Activated B cell treated with CpG ODN at 0.5 μM for 24 hours (primary cell): ENCODE data around the gene INPP5A. TPM values are rescaled to one million over a fixed set of nuclear protein-coding genes. Genes with fewer than 3 reads are reported as not detected.

ENCODE experiments used
- ATAC-seq: fragments of 200-7000 bp; cut with Tn5 transposase; one replicate; pipeline ENCODE4 v1.10.0; 2021; ENCODE audit warnings: low read depth, mild to moderate bottlenecking, moderate library complexity
- CTCF ChIA-PET: fragments of 350-600 bp; sonication (Branson Sonifier 250); formaldehyde crosslinking; loops from one replicate; lab custom pipeline; 2021; ENCODE audit warnings: antibody characterized with exemption; lab: Charles Lee
- POLR2A ChIA-PET: fragments of 350-600 bp; sonication (Branson Sonifier 250); formaldehyde crosslinking; loops from one replicate; lab custom pipeline; 2021; ENCODE audit warnings: antibody characterized with exemption; lab: Charles Lee
- DNase-seq: peaks from one replicate; pipeline ENCODE4 v3.0.0; 2022
- H3K27ac Mint-ChIP-seq: one replicate; pipeline ENCODE4 v1.8.0; 2020; ENCODE audit warnings: mixed read lengths
- H3K27me3 Mint-ChIP-seq: one replicate; pipeline ENCODE4 v1.8.0; 2021; ENCODE audit warnings: mixed read lengths
- H3K36me3 Mint-ChIP-seq: one replicate; pipeline ENCODE4 v1.8.0; 2021; ENCODE audit warnings: low read depth, mixed read lengths
- H3K4me1 Mint-ChIP-seq: one replicate; pipeline ENCODE4 v1.8.0; 2021; ENCODE audit warnings: mixed read lengths
- H3K4me3 Mint-ChIP-seq: one replicate; pipeline ENCODE4 v1.8.0; 2020; ENCODE audit warnings: mild to moderate bottlenecking, mixed read lengths
- H3K9me3 Mint-ChIP-seq: one replicate; pipeline ENCODE4 v1.8.0; 2020; ENCODE audit warnings: mixed read lengths
- CTCF ChIP-seq: fragments of 200-600 bp; IDR thresholded peaks from one replicate; pipeline ENCODE4 v1.8.0; 2022; ENCODE audit warnings: antibody characterized with exemption, mild to moderate bottlenecking
- intact Hi-C: fragments of 100-400 bp; cut with micrococcal nuclease; formaldehyde crosslinking; loops from one replicate; pipeline ENCODE4 v1.15.1; 2024
- total RNA-seq: library from RNA; stranded (reverse); gene quantifications from 2 replicates; pipeline ENCODE4 v1.2.3, GENCODE V29; 2022

INPP5A gene
- total RNA-seq, 1 donor from 2014 or later, result 24.9 TPM

DNA sequence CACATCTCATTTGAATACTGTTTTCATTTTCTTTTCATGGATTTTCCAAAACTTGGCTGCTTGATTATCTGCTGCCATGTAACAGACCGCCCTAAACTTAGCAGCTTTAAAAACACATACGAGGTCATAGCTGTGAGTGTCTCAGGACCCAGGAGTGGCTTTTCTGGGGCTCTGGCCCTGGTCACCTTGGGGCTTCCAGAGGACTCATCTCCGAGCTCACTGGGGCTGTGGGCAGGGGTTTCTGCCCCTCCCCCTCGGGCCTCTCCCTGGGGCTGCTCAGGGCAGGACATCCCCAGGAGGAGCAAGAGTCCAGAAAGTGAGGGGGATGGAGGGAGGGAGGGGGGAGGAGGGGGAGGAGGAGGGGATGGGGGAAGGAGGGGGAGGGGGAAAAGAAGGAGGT lies 171.3 kb downstream of the INPP5A start:
- intact Hi-C loops, result no loop called here
- CTCF ChIA-PET, result no interaction called here
- ATAC-seq (no peak), DNase-seq (no peak)
- Mint-ChIP-seq H3K36me3 (peaks cover 80% of the 10 kb centered on the region), H3K4me3 (no peak overlapping the region), H3K9me3 (peaks cover 10% of the 10 kb centered on the region), H3K27ac (no peak overlapping the region), H3K4me1 (no peaks in the 10 kb centered on the region), H3K27me3 (no peaks in the 10 kb centered on the region)
- POLR2A ChIA-PET, result no interaction called here
- no peak for TF ChIP-seq CTCF

DNA sequence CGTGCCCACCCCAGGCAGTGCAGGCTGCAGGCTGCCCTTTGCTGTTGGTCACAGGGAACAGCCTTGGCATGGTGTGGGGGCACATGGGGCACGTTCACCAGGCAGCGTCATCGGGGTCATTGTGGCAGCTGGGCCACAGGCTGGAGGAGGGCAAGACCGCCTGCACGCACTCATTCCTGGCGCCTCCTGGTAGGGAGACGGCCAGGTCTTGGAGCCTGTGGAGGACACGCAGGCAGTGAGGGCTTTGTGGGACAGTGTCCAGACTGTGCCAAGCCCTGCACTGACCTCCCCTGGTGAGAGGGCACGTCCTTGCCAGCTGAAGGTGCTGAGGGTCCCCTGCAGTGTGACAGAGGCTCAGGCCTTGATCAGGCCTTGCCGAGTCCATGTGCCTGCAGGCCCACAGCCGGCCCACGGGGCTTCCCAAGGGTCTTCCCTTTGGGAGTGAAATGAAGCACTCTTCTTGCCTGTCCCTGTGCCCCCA lies 171.9 kb downstream of the INPP5A start:
- no peak overlapping the region for H3K27ac Mint-ChIP-seq
- ATAC-seq, result no peak
- peaks cover 83% of the 10 kb centered on the region for H3K36me3 Mint-ChIP-seq
- no peak overlapping the region for H3K4me3 Mint-ChIP-seq
- no peaks in the 10 kb centered on the region for H3K27me3 Mint-ChIP-seq
- POLR2A ChIA-PET, result no interaction called here
- no peak for TF ChIP-seq CTCF
- no peaks in the 10 kb centered on the region for H3K4me1 Mint-ChIP-seq
- intact Hi-C loops, result no loop called here
- peaks cover 10% of the 10 kb centered on the region for H3K9me3 Mint-ChIP-seq
- CTCF ChIA-PET, result no interaction called here
- DNase-seq, result no peak

GRCh38 chr10:132710036-132710686 lies 172.6 kb downstream of the INPP5A start:
- CTCF ChIA-PET, result no interaction called here
- H3K4me3 Mint-ChIP-seq, result no peak overlapping the region
- no peak for DNase-seq

GRCh38 chr10:132710746-132711612 lies 173.4 kb downstream of the INPP5A start:
- Mint-ChIP-seq H3K4me1 (no peaks in the 10 kb centered on the region), H3K4me3 (no peak overlapping the region), H3K27me3 (no peaks in the 10 kb centered on the region), H3K36me3 (peaks cover 82% of the 10 kb centered on the region), H3K9me3 (peaks cover 4% of the 10 kb centered on the region), H3K27ac (no peak overlapping the region)
- TF ChIP-seq CTCF, result no peak
- POLR2A ChIA-PET, result no interaction called here
- no peak for DNase-seq
- CTCF ChIA-PET, result no interaction called here
- ATAC-seq, result no peak
- intact Hi-C loops, result no loop called here

More at GRCh38 chr10:132710036-132710686, 172.6 kb downstream of the INPP5A start:
- POLR2A ChIA-PET, result no interaction called here
- Mint-ChIP-seq H3K9me3 (peaks cover 10% of the 10 kb centered on the region), H3K27ac (no peak overlapping the region), H3K4me1 (no peaks in the 10 kb centered on the region), H3K27me3 (no peaks in the 10 kb centered on the region), H3K36me3 (peaks cover 83% of the 10 kb centered on the region)
- intact Hi-C loops, result no loop called here
- ATAC-seq, result no peak
- TF ChIP-seq CTCF, result no peak

GRCh38 chr10:132711613-132712121 lies 174.1 kb downstream of the INPP5A start:
- H3K27me3 Mint-ChIP-seq, result no peaks in the 10 kb centered on the region
- H3K27ac Mint-ChIP-seq, result no peak overlapping the region
- intact Hi-C loops, result no loop called here
- H3K36me3 Mint-ChIP-seq, result peaks cover 78% of the 10 kb centered on the region
- TF ChIP-seq CTCF, result no peak
- POLR2A ChIA-PET, result no interaction called here
- no peak overlapping the region for H3K4me3 Mint-ChIP-seq
- no peaks in the 10 kb centered on the region for H3K9me3 Mint-ChIP-seq
- no peak for ATAC-seq
- H3K4me1 Mint-ChIP-seq, result no peaks in the 10 kb centered on the region
- CTCF ChIA-PET, result no interaction called here
- DNase-seq, result no peak
